ENCODE measurements around the gene PLPP2.

PLPP2 gene

DNA sequence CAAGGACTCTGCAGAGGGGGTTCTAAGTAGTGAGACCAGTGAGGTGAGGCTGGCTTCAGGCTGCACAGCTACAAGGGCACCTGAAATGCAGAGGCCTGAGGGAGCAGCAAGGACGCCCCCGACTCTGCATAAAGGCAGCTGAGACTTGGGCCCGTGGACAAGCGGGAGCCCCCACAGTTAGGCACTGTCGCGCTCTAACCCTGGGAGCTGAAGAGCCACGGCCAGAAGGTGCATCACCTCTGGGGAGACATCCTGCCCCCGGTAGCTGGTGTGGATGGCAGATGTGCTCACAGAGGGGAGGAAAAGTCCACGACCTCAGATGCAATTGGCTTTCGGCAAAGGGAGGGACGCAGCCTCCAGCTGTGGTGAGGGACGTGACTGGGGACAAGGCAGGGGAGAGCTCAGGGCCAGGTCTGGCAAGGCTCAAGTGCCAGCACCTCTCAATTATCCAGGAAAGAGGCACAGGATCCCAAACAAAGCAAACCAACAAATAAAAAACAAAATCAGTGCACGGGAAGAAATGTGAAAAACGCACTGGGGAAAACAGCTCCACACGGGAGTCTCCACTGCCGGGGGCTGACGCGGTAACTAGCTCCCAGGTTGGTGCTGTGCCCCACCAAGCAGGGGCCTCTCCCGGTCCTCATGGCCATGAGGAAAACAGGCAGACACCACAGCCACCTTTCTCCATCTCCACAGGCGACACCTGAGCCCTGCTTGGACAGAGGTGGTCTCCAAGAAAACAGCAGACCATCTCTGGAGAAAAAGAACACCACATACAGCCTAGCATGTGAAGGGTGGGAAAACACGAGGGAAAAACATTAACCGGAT, 23.0 kb upstream of the PLPP2 start:
- DNase-seq = no peak

DNA sequence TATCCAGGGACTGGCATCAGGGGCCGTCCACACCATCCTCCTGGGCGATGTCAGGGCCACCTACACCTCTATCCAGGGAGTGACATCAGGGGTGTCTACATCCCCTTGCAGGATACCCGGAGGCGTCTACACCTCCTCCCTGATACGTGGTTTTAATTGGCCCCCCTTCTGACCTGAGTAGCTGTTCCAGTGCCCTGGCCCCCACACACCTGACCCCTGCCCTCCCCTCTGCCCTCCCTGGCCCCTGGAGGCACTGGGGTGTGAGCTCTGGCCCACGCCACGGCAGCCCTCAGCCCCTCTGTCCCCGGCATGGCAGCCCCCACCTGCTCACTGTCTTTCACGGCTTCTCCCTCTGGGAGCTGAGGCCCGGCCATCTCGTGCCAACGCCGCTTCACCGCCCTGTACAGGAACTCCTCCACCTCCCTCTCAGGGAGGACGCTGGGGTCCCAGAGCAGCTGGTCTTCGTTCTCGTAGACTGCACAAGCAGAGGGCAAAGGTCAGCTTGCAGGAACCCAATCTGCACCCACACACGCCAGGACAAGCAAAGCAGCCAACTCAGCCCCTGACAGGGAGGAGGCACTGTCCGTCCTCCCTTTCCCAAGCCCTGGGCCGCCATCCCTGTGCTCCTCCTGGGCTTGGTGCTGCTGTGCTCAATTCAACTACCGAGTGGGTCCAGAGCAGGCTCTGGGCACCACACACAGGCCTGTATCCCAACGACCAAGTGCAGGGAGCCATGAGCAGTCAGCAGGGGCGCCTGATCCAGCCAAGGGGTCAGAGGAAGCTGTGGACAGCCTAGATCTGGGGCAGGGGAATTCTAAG, 22.2 kb upstream of the PLPP2 start:
- DNase-seq = no peak

DNA sequence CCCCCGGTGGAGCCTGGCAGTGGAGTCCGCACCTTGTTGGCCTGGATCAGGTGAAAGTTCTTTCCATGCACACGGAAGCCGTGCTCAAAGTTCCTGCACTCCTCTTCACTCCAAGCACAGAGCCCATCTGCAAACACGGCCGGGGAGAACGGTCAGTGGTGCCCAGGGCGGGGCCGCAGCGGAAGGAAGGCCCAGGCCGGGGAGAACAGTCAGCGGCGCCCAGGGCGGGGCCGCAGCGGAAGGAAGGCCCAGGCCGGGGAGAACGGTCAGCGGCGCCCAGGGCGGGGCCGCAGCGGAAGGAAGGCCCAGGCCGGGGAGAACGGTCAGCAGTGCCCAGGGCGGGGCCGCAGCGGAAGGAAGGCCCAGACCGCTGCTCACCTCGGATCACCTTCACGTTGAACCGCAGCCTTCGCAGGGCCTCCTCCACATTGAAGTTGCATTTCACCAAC, 20.6 kb upstream of the PLPP2 start:
- no peak for DNase-seq

DNA sequence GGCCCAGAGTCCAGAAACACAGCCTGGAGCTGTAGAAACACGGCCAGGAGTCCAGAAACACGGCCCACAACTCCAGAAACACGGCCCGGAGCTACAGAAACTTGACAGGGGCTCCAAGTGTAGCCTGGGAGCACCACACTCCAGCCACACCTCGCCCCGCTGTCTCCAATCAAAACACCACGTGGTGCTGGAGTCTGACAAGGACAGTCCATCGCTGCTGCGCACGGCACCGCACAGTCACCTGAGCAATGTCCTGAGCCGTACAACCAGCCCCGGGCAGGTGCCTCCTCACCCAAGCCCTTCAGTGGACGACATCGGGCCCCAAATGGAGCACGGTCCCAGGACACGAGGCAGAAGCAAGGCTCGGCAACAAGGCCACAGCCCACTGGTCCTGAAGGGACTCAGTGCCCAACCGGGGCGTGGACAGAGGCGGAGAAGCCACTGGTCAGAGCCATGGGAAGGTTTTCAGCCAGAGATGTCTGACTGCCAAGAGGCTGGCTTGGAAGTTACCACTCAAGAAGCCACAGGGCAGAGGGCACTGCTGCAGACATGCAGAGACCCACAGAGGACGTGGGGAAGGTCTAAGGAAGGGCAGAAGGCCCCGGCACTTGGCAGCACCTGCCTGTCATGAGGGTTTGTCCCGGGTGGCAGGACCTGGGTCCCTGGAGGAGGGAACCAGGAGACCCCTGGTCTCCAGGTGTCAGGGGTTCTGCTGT, 19.7 kb upstream of the PLPP2 start:
- DNase-seq = no peak

DNA sequence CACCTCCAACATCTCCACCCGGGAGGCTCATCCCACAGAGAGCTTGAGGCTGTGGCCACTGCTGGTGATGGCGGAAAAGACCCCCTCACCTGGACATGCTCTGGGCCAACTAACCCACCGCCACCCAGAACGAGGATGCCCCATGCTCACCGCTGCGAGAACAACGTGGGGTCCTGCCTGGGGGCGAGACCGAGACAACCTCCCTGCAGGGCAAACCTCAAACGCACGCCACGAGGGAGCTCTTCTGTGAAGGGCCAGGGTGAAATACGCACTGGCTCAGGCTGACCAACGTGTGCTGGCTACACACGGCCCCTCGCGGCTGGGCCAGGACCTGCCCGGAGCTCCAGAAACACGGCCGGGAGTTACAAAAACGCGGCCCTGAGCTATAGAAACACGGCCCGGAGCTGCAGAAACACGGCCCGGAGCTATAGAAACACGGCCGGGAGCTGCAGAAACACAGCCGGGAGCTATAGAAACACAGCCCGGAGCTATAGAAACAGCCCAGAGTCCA, 19.0 kb upstream of the PLPP2 start:
- DNase-seq = no peak

DNA sequence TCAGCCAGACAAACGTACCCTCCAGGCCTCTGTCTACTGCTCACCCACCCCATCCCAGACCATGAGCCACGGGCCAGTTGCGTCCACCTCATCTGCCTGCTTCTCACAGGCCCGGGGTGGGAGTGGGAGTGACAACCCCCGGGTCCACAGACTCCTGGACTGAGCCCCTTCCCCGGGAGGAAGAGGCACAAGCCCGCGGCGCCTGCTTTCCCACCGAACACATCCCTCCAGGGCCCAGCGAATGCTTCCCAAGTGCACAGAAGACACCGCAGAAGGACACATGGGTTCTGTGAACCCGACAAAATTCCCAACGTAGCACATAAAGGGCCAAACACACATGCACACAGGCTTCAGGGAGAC, 18.0 kb upstream of the PLPP2 start:
- no peak for DNase-seq

DNA sequence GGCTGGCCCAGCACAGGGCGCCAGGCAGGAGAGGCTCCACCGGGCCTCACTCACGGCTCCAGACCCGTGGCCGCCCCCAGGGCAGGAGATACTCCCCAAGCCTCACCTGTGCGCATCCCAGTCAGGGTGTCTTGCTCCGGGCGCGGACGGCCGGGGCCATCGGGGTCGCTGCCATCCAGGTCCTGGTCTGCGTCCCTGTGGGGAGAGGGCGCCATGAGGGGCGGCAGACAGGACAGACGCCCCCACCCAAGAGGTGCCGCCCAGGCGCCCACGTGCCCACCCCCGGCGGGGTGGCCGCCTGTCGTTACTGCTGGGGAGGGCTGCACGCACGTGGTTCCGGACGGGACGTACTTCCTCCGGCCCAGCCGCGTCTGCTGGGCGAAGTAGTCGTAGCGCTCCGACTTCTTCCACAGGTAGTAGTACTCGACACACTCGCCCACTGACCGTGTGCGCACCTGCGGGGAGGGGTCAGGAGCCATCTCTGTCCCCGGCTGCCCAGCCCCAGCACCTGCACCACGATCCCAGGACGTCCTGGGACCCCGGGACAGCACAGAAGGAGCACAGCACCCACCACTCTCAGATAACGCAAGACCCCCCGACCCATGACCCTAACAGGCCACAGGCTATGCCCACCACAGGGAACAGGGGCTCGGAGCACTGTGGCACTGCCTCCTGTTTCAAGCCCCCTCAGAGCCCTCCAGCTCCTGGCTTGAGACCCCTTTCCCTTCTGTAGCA, 17.4 kb upstream of the PLPP2 start:
- DNase-seq = no peak

DNA sequence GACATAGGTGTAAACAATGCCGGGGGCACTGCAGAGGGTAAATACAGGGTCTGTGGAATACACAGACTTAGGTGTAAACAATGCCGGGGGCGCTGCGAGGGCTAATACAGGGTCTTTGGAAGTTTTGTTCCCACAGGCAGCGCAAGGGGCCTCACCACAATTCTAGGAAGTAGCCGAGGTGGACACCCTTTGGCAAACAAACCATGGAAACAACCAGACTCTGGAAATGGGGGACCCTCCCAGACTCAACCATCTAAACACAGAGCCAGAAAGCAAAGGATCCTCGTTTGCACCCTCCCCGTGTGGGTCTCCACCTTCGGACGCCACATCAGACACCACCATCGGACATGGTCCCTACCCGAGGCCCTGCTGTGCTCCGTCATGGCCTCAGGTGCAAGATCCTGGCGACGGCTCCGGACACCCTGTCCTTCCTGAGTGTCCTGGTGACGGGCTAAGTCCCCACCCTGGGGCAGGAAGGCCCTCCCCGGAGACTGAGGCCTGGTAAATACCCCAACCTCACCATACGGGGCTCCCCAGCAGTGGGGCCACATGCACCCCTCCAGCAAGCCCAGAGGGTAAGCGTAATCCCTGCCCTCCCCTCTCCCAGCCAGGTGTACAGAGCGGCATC, 16.7 kb upstream of the PLPP2 start:
- DNase-seq = no peak

DNA sequence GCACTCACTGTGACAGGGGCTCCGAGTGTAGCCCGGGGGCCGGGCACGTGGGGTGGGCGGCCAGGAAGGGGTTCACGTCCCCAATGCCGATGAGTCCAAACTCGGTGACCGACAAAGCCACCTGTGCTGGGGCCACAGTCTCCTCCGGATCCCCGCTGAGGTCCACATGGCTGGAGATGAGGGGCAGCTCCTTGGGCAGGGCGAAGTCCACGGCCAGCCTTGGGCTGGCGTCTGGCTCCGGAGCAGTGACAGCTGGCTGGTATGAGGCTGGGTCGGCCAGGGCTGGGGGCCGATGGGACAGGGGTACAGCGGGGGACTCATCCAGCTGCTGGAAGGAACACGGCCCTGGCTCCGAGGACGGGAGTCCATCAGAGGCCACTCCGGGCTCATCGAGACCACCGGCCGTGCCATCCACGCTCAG, 15.9 kb upstream of the PLPP2 start:
- DNase-seq = no peak

DNA sequence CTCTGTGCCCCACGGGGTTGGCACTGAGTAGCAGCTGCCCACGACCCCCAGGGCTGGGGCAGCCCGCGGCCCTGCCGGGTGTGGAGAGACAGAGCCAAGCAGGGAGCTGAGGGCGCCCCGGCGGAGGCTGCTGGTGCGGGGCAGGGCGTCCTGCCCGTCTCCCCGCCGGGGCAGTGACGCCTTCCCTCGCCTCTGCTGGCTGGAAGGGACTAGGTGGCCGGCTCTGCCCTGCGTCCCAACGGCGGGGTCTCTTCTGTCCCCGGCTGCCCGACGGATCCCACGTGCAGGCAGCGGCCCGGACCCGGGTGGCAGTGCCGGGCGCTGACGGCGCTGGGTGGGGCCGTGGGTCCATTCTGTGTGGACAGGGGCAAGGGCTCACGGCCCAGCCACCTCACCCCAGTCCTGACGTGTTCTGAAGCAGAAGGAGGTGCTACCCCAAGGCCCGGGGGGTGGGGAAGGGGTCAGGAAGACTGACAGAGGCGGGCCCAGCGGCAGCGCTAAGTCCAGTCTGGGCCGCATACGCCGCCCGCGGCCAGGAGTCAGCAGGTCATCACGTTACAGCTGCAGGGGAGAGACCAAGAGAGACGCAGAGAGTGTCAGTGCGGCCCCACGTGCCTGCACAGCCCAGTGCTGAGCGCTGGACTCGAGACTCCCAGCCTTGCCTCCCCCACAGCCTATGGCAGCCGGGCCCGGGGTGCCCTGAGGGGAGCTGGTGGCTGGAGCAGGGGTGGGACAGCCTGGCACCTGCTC, 15.1 kb upstream of the PLPP2 start:
- no peak for DNase-seq

DNA sequence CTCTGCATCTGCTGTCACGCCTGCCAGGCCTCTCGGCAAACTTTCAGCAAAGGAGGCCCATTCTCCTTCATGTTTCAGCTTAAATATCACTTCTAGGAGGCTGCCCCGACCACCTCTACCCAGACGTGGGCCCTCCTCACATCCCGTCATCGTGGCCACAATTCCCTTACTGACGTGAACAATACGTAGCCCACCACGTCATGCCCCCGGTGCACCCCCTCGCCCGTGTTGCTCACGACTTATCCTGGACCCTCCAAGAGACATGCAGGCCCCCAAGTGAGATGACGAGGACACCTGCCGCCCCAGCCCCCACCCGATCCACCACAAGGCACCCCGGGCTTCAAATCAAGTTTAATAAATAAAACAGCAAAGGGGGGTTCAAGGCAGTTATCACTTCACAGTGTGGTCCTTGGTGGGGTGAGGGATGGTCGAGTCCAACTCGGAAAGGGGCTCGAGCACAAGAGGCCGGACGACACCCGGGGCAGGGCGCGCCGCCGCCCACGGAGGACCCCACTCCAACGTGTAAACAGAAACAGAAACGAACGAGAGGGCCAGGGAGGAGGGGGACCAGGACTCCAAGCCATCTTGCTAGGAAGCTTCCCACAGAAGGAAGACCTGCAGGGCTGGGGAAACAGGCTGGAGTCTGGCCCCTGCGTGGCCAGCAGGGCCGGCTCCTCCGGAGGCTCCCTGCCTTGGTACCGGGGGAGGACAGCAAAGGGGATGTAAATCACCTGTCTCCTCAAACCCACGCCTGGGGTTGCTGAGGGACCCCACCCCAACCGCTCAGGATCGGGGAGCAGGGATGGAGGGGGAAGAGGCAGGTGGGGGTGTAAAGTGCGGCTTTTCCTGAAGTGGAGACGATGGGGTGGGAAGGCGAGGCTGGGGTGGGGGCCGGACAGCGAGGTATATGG, 14.3 kb upstream of the PLPP2 start:
- DNase-seq = no peak

DNA sequence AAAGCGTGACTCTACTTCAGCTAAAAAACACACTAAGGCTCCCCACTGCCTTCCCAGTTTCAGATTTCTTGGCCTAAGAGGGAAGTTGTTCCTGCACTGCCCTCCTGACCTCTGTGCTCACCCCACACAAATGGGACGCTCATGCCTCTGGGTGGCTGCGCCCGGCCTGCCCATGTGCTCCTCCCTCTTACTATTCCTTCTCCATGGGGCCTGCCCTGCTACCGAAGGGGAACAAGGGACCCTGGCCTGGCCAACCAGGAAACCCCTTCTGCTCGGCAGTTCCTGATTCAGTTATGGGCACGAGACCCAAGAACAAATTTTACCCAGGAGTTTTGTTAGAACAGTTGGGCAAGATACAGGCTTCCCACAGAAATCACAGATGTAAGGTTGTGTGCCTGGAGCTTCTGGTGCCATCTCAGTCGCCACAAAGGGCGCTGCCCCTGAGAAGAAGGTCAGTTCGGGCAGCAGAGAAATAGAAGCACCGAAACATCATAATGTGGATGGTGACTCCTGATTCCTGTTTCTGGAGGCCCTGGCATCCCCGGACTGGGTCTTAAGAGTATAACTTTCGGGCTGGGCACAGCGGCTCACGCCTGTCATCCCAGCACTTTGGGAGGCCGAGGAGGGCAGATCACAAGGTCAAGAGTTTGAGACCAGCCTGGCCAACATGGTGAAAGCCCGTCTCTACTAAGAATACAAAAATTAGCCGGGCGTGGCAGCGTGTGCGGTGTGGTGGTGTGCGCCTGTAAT, 5.4 kb upstream of the PLPP2 start:
- no peak for DNase-seq

DNA sequence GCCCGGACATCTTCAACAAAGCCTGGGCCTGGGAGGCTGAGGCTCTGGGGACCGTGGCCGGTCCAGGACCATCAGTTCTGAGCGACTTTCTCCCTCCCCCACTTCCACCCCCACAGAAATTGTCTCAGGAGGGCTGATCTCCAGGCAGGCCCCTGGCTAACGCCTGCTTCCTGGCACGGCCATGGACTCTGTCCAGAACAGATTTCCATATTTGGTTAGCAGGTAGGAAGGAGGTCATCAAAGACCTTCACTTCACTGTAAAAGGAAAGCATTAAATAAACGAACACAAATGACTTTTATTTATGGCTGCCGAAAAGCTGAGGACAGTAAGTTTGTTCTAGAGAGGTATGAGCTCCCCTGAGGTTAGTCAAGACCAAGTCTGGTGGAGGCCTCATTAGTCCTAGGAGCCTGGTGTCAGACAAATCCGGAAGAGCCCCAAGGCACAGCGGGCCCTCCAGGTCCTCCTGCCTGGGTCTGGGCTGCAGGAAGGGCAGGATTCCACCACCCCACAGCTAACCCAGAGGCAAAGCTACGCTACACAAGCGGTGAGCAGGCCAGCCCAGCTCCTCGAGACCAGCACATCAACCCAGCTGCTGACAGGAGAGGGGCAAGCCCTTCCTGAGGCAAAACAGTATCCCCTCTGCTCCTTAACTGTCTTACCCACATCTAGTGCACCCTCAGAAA, 4.6 kb upstream of the PLPP2 start:
- DNase-seq = no peak

DNA sequence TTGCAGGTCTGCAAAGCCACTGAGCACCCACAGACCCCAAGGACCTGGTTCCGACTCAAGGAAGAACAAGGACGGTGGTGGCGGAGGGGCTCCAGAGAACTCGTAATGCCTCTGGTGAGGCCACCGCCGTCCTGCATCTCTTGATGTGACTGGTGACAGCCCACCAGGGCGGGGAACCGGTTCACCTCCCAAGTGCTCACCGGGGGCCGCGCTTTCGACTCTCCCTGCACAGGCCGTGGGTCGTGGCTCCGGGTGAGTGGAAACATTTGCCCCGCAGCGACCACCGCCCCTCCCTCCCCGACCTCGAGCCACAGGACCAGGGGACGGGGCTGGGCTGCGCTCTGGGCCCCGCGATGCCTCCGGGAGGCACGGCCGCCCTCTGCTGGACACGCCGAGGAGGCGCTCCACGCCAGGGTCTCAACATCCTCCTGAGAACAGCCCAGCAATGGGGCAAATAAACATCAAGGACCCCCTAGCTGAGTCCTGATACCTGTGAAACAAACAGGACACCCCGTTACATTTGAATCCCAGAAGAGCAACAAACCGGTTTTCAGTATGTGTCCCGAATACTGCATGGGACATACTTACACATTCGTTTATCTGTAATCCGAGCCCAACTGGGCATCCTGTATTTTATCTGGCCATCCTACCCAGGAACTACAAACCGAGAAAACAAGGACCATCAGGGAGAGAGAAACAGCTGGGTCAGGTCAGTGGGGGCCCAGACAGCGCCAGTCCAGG, 3.9 kb upstream of the PLPP2 start:
- peak; percentile 44 to 56 for DNase-seq

DNA sequence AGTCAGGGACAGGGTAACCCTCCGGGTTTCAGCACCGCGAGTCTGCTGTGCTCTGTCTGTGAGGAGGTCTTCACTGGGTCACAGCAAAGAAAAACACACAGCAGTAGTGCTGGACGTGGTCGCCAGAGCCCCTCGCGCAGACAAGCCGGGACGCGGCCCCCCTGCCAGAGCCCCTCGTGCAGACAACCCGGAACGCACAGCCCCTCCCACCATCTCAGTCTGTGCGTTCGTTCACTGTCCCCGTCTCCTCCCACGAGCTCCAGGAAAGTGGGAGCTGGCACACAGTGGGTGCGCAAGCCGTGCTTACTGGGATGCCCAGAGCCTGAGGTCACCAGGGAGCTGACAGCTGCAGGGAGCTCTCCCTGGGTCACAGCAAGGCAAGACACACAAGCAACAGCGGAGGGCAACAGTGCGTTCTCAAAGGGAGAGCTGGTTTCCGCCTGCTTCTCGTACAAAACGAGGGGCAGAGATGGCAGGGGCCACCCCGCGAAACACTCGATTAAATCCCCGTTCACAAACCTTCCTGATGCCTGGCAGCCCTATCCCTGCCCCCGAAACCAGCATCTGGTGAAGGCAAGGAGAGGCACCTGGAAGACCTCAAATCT, 3.2 kb upstream of the PLPP2 start:
- DNase-seq = no peak

DNA sequence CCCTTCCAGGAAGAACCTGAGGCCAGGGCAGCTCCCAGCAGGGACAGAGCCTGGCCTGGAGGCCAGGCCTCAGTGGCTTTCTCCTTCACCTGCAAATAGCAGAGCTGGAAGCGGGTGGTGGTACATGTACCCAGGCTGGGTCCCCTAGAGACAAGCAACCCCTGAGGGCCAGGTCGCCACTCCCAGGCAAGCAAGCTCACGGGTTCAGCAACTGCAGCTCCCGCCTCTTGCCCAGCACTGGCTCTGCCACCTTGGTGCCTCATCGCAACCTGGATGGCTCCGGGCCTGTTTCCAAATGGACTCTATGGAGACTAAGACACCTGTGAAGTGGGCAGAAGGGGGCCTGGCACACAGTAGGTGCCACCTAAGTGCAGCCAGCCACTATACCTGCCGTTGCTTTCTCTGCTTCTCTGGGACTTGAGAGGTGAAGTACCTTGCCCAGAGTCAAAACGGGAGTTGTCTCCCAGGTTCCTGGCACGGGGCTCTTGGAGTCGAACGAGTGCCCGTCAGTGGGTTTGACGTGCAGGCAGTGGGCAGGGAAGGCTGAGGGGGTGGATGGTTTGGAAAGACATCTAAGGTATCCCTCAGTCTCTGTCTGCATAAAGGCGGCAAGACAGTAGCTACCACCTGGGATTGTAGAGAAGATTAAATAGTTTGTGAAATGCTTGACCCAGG, 2.4 kb upstream of the PLPP2 start:
- no peak for DNase-seq

DNA sequence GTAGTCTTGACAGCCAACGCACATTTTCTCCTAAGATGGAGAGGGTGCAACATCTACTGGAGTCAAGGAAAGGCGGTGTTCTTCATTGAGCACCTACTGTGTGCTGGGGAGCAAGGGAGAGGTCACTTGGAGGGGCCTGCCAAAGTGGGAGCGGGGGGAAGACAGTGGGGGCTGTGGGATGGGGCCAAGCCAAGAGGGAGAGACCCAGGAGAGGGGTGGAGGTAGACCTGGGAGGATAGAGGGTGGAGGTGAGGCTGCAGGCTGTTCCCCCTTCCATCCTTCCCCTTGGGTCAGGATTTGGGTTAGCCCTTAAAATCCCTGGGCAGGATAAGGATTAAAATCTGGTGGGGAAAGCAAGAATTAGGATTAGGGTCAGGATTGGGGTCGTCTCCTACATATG, 1.7 kb upstream of the PLPP2 start:
- DNase-seq = no peak

Measured in stimulated activated CD4-positive, alpha-beta T cell treated with anti-CD3 and anti-CD28 coated beads, Interleukin-2, amount 100 ng/mL, for 48 hours (primary cell).